ENCODE data around the gene GRM7. TPM values are rescaled to one million over a fixed set of nuclear protein-coding genes. Genes with fewer than 3 reads are reported as not detected.

Gene GRM7
- total RNA-seq, 1 experiment from 2014 or later = 0.28 TPM

GRCh38 chr3:6862880-6863195 is 1.9 kb downstream of the GRM7 start:
- H3K79me1 ChIP-seq (ENCODE audit: insufficient read depth, low read depth, low read length, poor library complexity, severe bottlenecking) = no peaks in the 10 kb centered on the region
- no peak overlapping the region for H4K8ac ChIP-seq (replicated peaks; ENCODE audit: insufficient read length, low read depth, low read length)
- no peak overlapping the region for H3K56ac ChIP-seq (ENCODE audit: insufficient read length, low read depth, low read length)
- H3K14ac ChIP-seq (ENCODE audit: insufficient read depth, low read length) = no peak overlapping the region
- peaks cover 87% of the 10 kb centered on the region for H3K27me3 Mint-ChIP-seq (ENCODE audit: low read depth)
- peaks cover 28% of the 10 kb centered on the region for H3K23me2 ChIP-seq (ENCODE audit: insufficient read length, low read depth, low read length, poor library complexity, severe bottlenecking)
- no peak overlapping the region for H3T11ph ChIP-seq (ENCODE audit: low read length)
- H3K4me2 ChIP-seq (ENCODE audit: insufficient read depth, insufficient read length, low read length) = peak overlapping the region; percentile 78
- H2BK120ac ChIP-seq (ENCODE audit: low read depth, low read length, poor library complexity, severe bottlenecking) = no peak overlapping the region
- H2AK5ac ChIP-seq (ENCODE audit: insufficient read length, low read length) = no peak overlapping the region
- no peaks in the 10 kb centered on the region for H3K79me2 ChIP-seq (ENCODE audit: insufficient read depth, low read length)
- no peaks in the 10 kb centered on the region; a peak in 1 of 7 replicates for H3K36me3 Mint-ChIP-seq (ENCODE audit: insufficient read depth in 1 of 3, low read depth in 3 of 3)
- peaks cover 44% of the 10 kb centered on the region for H3K27me3 ChIP-seq (ENCODE audit: insufficient read depth, low read length)
- TF ChIP-seq CTCF (conservative IDR thresholded peaks at IDR 0.05) = no peak
- no peak overlapping the region for H2BK12ac ChIP-seq (ENCODE audit: insufficient read length, low read depth, low read length)
- no peak overlapping the region for H2BK5ac ChIP-seq (ENCODE audit: insufficient read length, low read length)
- H3K18ac ChIP-seq (ENCODE audit: insufficient read length, low read depth, low read length) = no peak overlapping the region
- H3K4me1 Mint-ChIP-seq = peaks cover 24 to 27% of the 10 kb centered on the region in 2 experiments
- WGBS (ENCODE audit: extremely low coverage, insufficient read length, low lambda C conversion rate) = no CpG with 5 or more reads among the region's 7 CpGs
- DNase-seq = no peak
- no peaks in the 10 kb centered on the region for H3K4me1 ChIP-seq (ENCODE audit: insufficient read depth, low read length)
- peak overlapping the region; percentile 63 to 87 for H3K4me3 Mint-ChIP-seq
- H3K27ac Mint-ChIP-seq = no peak overlapping the region
- H3K27ac ChIP-seq (ENCODE audit: insufficient read length, low read depth, low read length) = no peak overlapping the region
- no peaks in the 10 kb centered on the region for H4K20me1 ChIP-seq (ENCODE audit: control insufficient read depth, insufficient read depth, insufficient read length)
- no peak overlapping the region for H3K9ac ChIP-seq (ENCODE audit: extremely low read depth, insufficient read length, low read length)
- H3K9me3 ChIP-seq (ENCODE audit: control insufficient read depth, low read depth, low read length) = no peaks in the 10 kb centered on the region
- peaks cover 0 to 2% of the 10 kb centered on the region in 2 experiments; a peak in 1 of 5 replicates for H3K9me3 Mint-ChIP-seq
- H2BK15ac ChIP-seq (ENCODE audit: low read depth, low read length) = no peak overlapping the region
- no peak overlapping the region for H3K23ac ChIP-seq (ENCODE audit: insufficient read length, low read depth, low read length)
- no peak overlapping the region for H2AFZ ChIP-seq (ENCODE audit: low read length)
- H4K91ac ChIP-seq (ENCODE audit: insufficient read length, low read depth, low read length) = no peak overlapping the region
- no peak overlapping the region for H3K4ac ChIP-seq (ENCODE audit: low read depth, low read length)
- no peak overlapping the region for H4K5ac ChIP-seq (ENCODE audit: insufficient read length, low read depth, low read length)
- no peak overlapping the region for H2BK20ac ChIP-seq (ENCODE audit: low read depth, low read length, poor library complexity, severe bottlenecking)
